Sigmoid colon (tissue), 7 donors: Measurements from ENCODE around the gene RBFOX1. TPM values are rescaled to one million over a fixed set of nuclear protein-coding genes. Genes with fewer than 3 reads are reported as not detected.

Experiments
- DNase-seq: peaks from one replicate; pipeline ENCODE4 v3.0.0-alpha.2; 2019
- H3K27ac ChIP-seq, 4 donors: fragments of 200-600 bp; sonication (generic); one replicate each; pipeline ENCODE4 v1.5.1; 2016 to 2019; ENCODE audit warnings: mild to moderate bottlenecking in 1 of 4
- H3K27me3 ChIP-seq, 3 donors: fragments of 200-600 bp; sonication (generic); one replicate each; pipeline ENCODE4 v1.5.1; 2019; ENCODE audit warnings: mild to moderate bottlenecking in 1 of 3
- H3K36me3 ChIP-seq, 4 donors: fragments of 200-600 bp; sonication (generic); one replicate each; pipeline ENCODE4 v1.5.1; 2016 to 2019
- H3K4me1 ChIP-seq, 4 donors: fragments of 200-600 bp; sonication (generic); one replicate each; pipeline ENCODE4 v1.5.1; 2017 to 2019
- H3K4me3 ChIP-seq, 4 donors: fragments of 200-600 bp; sonication (generic); one replicate each; pipeline ENCODE4 v1.5.1; 2017 to 2019; ENCODE audit warnings: mild to moderate bottlenecking in 2 of 4, moderate library complexity in 1 of 4
- H3K9me3 ChIP-seq, 4 donors: fragments of 200-600 bp in 3 of 4; sonication (generic) in 3 of 4; one replicate each; pipeline versions ENCODE4 v1.5.1 to v1.6.1; 2013 to 2019
- EP300 ChIP-seq, 4 donors: sonication (generic); formaldehyde crosslinking; IDR thresholded peaks; one replicate each; pipeline ENCODE4 v1.6.1; 2017; ENCODE audit warnings: antibody characterized with exemption in 4 of 4
- POLR2A ChIP-seq, 2 donors: fragments of 450-650 bp; IDR thresholded peaks; one replicate each; pipeline ENCODE4 v1.6.1; 2016; ENCODE audit warnings: antibody characterized with exemption in 2 of 2, mild to moderate bottlenecking in 2 of 2, moderate library complexity in 2 of 2
- POLR2AphosphoS5 ChIP-seq, 4 donors: sonication (generic); formaldehyde crosslinking; IDR thresholded peaks; one replicate each; pipeline ENCODE4 v1.6.1; 2017; ENCODE audit warnings: antibody characterized with exemption in 4 of 4
- WGBS, 2 donors: extraction: QIAGEN DNeasy Blood & Tissue Kit; methylation state at CpG; one replicate each; pipeline ENCODE4 v1.1.7; 2013; 5-methylcytosine and 5-hydroxymethylcytosine counted together
- intact Hi-C: fragments of 100-400 bp; cut with DNase I; formaldehyde crosslinking; loops from one replicate; pipeline ENCODE4 v1.15.1; 2023
- polyA plus RNA-seq, 3 donors: library from polyadenylated mRNA; stranded (reverse); fragments of 200-250 nt; gene quantifications; one replicate each; pipeline ENCODE4 v1.2.3, GENCODE V29; 2013
- total RNA-seq, 4 donors: library from RNA; depleted of rRNA; stranded (reverse); fragments of >200 nt; gene quantifications; one replicate each; pipeline ENCODE4 v1.1.0, GENCODE V29; 2016
- TF ChIP-seq, protein P1 (sequence below), 4 experiments: fragments of 450-650 bp in 3 of 4; fragments of 200-600 bp in 1 of 4; IDR thresholded peaks; one replicate each; pipeline ENCODE4 v1.5.1; 2016 to 2019; ENCODE audit warnings: antibody characterized with exemption in 4 of 4, mild to moderate bottlenecking in 3 of 4, moderate library complexity in 2 of 4
- donor health status: healthy with polysubstance abuse.
- donor health status: Bipolar disorder and iron deficiency.
- donor health status: healthy.

RBFOX1 gene
- total and polyA plus RNA-seq, 7 donors, result under 0.01 to 4.4 (median 0.51) TPM; not detected in 3

DNA sequence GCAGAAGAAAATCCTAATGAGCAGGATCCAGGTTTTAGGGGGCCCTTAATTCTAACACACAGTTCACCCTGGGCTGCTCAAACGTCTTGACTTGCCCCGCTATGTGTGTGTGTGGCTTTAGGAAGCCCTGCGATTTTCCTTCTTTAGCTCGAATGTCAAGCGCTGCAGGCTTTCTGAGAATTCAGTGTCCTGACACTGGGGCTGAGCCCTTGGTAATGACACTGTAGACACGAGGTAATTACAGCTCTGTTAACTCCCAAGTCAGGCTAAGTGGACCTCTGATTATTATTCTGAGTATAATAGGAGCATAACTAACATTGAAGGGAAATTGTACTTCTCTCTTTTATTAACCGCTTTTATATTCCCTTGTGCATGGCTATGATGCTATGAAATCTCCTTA lies 202.1 kb downstream of the RBFOX1 start:
- TF ChIP-seq, protein P1, sequence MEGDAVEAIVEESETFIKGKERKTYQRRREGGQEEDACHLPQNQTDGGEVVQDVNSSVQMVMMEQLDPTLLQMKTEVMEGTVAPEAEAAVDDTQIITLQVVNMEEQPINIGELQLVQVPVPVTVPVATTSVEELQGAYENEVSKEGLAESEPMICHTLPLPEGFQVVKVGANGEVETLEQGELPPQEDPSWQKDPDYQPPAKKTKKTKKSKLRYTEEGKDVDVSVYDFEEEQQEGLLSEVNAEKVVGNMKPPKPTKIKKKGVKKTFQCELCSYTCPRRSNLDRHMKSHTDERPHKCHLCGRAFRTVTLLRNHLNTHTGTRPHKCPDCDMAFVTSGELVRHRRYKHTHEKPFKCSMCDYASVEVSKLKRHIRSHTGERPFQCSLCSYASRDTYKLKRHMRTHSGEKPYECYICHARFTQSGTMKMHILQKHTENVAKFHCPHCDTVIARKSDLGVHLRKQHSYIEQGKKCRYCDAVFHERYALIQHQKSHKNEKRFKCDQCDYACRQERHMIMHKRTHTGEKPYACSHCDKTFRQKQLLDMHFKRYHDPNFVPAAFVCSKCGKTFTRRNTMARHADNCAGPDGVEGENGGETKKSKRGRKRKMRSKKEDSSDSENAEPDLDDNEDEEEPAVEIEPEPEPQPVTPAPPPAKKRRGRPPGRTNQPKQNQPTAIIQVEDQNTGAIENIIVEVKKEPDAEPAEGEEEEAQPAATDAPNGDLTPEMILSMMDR (IDR thresholded peaks at IDR 0.05), result no peak
- TF ChIP-seq POLR2A (IDR thresholded peaks at IDR 0.05) (no peak), EP300 (IDR thresholded peaks at IDR 0.05) (no peak), POLR2AphosphoS5 (IDR thresholded peaks at IDR 0.05) (no peak)
- Histone ChIP-seq H3K36me3 (no peaks in the 10 kb centered on the region), H3K4me3 (no peak overlapping the region), H3K9me3 (peaks cover 0 to 10% (median 0%) of the 10 kb centered on the region in 4 donors), H3K27ac (no peak overlapping the region), H3K27me3 (no peaks in the 10 kb centered on the region), H3K4me1 (no peaks in the 10 kb centered on the region)
- no peak for DNase-seq
- intact Hi-C loops, result no loop called here
- 68 to 69% methylated on average over 7 of the region's 7 CpGs for WGBS, 2 donors

DNA sequence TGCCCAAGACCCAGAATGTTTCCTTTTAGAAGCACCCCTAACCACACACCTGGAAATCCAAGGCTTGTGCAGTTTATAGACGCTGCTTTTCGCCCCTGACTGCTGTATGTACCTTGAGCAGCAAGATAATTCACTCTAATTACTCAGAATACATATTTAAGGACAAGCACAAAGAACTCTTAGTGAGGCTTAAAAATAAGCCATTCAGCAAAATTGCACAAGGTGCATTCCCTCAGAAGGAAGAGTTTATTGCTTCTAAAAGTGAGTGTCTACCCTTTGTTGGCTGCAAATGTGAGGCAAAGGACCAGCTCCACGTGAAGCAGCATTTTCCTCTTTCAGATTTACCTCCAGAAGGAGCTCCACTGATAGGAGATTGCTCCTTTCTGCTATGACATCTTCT lies 208.4 kb downstream of the RBFOX1 start:
- intact Hi-C loops, result no loop called here
- H3K27ac ChIP-seq, result no peak overlapping the region

DNA sequence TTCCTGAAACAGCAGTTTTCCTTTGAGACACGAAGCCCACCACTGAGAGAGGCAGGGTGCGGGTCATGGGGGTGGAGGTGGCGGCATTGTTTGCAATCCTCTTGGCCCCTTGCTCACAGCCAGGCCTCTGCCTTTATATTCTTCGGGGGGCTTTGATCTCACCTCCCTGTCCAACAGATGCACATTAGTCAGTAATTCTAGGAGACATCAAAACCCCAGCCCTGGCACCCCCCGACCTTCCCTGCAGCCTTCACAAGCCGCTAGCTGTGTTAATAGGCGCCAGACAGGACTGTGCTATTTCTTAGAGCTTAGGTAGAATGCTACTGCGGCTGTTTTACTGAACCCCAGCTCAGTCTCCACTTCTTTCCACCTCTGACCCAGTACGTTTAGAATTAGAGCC lies 212.6 kb downstream of the RBFOX1 start:
- Histone ChIP-seq H3K9me3 (no peaks in the 10 kb centered on the region), H3K27ac (no peak overlapping the region), H3K36me3 (no peaks in the 10 kb centered on the region), H3K4me3 (no peak overlapping the region), H3K4me1 (no peaks in the 10 kb centered on the region), H3K27me3 (no peaks in the 10 kb centered on the region)
- 56 to 58% methylated on average over 9 of the region's 9 CpGs for WGBS, 2 donors
- TF ChIP-seq POLR2A (IDR thresholded peaks at IDR 0.05) (no peak), POLR2AphosphoS5 (IDR thresholded peaks at IDR 0.05) (no peak), EP300 (IDR thresholded peaks at IDR 0.05) (no peak)
- TF ChIP-seq, protein P1 (IDR thresholded peaks at IDR 0.05), result no peak
- intact Hi-C loops, result no loop called here
- no peak for DNase-seq

More for the DNA sequence above, 208.4 kb downstream of the RBFOX1 start:
- Histone ChIP-seq H3K4me1 (no peaks in the 10 kb centered on the region), H3K9me3 (peaks cover 0 to 4% (median 0%) of the 10 kb centered on the region in 4 donors), H3K27me3 (no peaks in the 10 kb centered on the region), H3K4me3 (no peak overlapping the region), H3K36me3 (no peaks in the 10 kb centered on the region)
- no peak for TF ChIP-seq POLR2A (IDR thresholded peaks at IDR 0.05)
- no peak for TF ChIP-seq POLR2AphosphoS5 (IDR thresholded peaks at IDR 0.05)
- TF ChIP-seq EP300 (IDR thresholded peaks at IDR 0.05), result no peak
- TF ChIP-seq, protein P1 (IDR thresholded peaks at IDR 0.05), result no peak
- no peak for DNase-seq
- WGBS, 2 donors, result 55 to 64% methylated on average over 3 of the region's 3 CpGs

DNA sequence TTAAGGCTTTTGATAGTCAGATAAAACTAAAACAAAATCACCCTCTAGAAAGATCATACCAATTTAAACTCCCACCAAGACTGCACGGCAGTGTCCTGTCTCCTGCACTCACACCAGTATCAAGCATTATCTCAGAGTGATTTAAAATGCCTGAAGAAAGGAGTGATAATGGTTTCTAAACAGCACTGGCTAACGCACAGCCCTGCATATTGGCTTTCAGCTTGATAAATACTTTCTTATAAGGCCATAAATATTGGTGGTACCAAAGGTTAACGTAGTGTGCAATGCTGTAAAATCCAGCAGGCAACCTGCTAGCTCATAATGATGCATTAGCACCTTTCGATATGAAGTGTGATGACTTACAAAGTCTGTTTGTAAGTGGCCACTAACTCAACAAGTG lies 214.3 kb downstream of the RBFOX1 start:
- no peak for DNase-seq
- WGBS, 2 donors, result 38 to 46% methylated on average over 4 of the region's 4 CpGs
- Histone ChIP-seq H3K9me3 (no peaks in the 10 kb centered on the region), H3K27ac (no peak overlapping the region), H3K4me3 (no peak overlapping the region), H3K4me1 (no peaks in the 10 kb centered on the region), H3K27me3 (no peaks in the 10 kb centered on the region), H3K36me3 (no peaks in the 10 kb centered on the region)
- intact Hi-C loops, result no loop called here
- no peak for TF ChIP-seq POLR2A (IDR thresholded peaks at IDR 0.05)
- no peak for TF ChIP-seq EP300 (IDR thresholded peaks at IDR 0.05)
- TF ChIP-seq, protein P1 (IDR thresholded peaks at IDR 0.05), result no peak
- TF ChIP-seq POLR2AphosphoS5 (IDR thresholded peaks at IDR 0.05), result no peak

DNA sequence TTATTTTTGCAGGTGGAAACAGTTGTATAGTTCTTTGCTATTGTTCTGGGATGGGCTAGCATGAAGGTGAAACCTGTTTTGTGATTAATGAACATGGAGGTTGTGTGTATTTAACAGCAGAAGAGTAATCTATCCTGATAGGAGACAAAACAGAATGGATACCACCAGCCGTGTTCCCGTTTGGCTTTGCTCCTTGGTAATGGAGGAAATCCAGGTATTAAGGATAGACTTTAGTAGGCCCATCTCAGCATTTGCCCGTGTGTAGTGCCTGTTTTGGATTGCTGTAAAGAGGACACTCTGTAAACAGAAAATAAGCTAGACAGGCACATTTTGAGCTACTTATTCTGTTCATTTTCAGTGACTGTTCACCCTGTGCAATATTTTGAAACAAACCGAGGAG lies 215.1 kb downstream of the RBFOX1 start:
- intact Hi-C loops, result no loop called here
- no peak overlapping the region for H3K27ac ChIP-seq
- WGBS, 2 donors, result 60 to 63% methylated on average over 4 of the region's 4 CpGs
- H3K4me1 ChIP-seq, result no peaks in the 10 kb centered on the region
- no peak for TF ChIP-seq POLR2A (IDR thresholded peaks at IDR 0.05)
- TF ChIP-seq POLR2AphosphoS5 (IDR thresholded peaks at IDR 0.05), result no peak
- TF ChIP-seq, protein P1 (IDR thresholded peaks at IDR 0.05), result no peak
- no peak for TF ChIP-seq EP300 (IDR thresholded peaks at IDR 0.05)
- H3K4me3 ChIP-seq, result no peak overlapping the region
- H3K9me3 ChIP-seq, result no peaks in the 10 kb centered on the region
- no peaks in the 10 kb centered on the region for H3K36me3 ChIP-seq
- DNase-seq, result no peak
- H3K27me3 ChIP-seq, result no peaks in the 10 kb centered on the region
